ENCODE measurements around the gene GPATCH2.

GRCh38 chr1:217602380-217602779 is 28.5 kb downstream of the GPATCH2 start:
- TF ChIP-seq CBX3 (IDR thresholded peaks at IDR 0.05; ENCODE audit: low read depth), result no peak
- no peak for TF ChIP-seq POLR2A (IDR thresholded peaks at IDR 0.05; ENCODE audit: borderline replicate concordance, extremely low read depth, insufficient read depth, insufficient read length)
- TF ChIP-seq CTCF (IDR thresholded peaks at IDR 0.05 in 2 of 3, conservative IDR thresholded peaks at IDR 0.05 in 1 of 3; ENCODE audit: borderline replicate concordance in 1 of 3, insufficient read depth in 1 of 3, low read depth in 2 of 3, low read length in 2 of 3), result no peak
- no peak for TF ChIP-seq EZH2 (IDR thresholded peaks at IDR 0.05)
- TF ChIP-seq MAX (IDR thresholded peaks at IDR 0.05), result no peak
- TF ChIP-seq POLR2AphosphoS5 (IDR thresholded peaks at IDR 0.05; ENCODE audit: low read depth, low read length), result no peak
